ENCODE data around the gene KSR2.

- no peak for TF ChIP-seq TAF1 (IDR thresholded peaks at IDR 0.05; ENCODE audit: borderline replicate concordance, low read depth, low read length)
- TF ChIP-seq POLR2A (IDR thresholded peaks at IDR 0.05; ENCODE audit: low read depth, low read length): no peak
- no peak for TF ChIP-seq POLR2AphosphoS5 (IDR thresholded peaks at IDR 0.05; ENCODE audit: low read depth, low read length)
These were observed 563.9 kb downstream of the KSR2 start for GRCh38 chr12:117404940-117405339.

All from GM12892 (cell line).